Stimulated activated CD8-positive, alpha-beta memory T cell treated with anti-CD3 and anti-CD28 coated beads, Interleukin-2, amount 100 ng/mL, for 48 hours (primary cell): ENCODE measurements around the gene GPR143.
A peak's percentile ranks its signal among the peaks of the same experiment; 100 is the strongest.
"Not testable (repeated sequence)": the region's sequence is repeated elsewhere in the genome, so short reads cannot be mapped to it uniquely, and the experiment has no call there.

Experiments used
- DNase-seq, 2 donors: peaks; one replicate each; pipeline ENCODE4 v3.0.0-alpha.2; 2020; ENCODE audit warnings: low read depth in 2 of 2

Gene GPR143

GRCh38 chrX:9768321-9768839 lies 2.7 kb upstream of the GPR143 start:
- DNase-seq, result not testable (repeated sequence)

DNA sequence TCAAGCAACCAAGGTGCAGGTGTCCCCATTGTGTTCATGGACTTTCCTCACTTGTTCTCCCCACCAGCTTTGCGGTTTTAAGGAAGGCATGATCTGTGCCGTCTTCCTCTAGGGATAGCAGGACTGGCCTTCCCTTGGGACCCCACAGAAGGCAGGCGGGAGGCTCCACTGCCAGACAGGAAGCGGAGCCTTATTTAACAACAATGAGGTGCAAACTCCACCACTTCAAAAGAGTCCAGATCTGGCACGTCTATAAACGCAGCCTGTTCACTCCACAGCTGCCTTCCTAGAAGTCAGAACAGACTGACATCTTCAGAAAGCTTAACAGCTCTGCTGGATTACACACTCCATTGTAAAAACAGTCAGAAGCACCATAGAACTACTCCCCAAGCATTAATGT lies 1.7 kb upstream of the GPR143 start:
- no peak for DNase-seq

DNA sequence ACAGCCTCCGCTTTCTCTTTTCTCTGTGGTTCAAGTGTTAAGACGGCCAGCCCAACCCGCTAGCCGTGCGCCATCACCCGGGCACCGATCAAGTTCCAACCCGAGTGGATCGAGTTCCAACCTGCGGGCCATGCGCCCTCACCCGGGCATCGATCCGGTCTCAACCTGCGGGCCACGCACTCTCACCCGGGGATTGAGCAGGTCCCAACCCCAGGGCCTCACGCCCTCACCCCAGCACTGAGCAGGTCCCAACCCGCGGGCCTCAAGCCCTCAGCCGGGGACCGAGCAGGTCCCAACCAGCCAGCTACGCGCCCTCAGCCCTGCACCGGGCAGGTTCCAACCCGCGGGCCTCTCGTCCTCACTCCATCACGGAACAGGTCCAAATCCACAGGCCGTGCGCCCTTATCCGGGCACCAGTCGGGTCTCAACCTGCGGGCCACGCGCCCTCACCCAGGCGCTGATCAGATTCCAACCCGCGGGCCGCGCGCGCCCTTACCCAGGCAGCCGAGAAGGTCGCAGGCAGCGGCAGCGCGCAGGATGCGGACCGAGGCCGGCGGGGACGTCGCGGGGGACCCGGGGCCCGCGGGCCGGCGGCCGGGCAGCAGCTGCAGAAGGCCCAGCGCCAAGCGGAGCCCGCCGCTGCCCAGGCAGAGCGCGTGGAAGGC lies 443 bp downstream of the GPR143 start:
- no peak for DNase-seq

- no peak for DNase-seq
Observed at GRCh38 chrX:9759337-9759736, 6.3 kb downstream of the GPR143 start.

GRCh38 chrX:9758021-9758638 lies 7.5 kb downstream of the GPR143 start:
- DNase-seq, result no peak

GRCh38 chrX:9757366-9757765 lies 8.3 kb downstream of the GPR143 start:
- no peak for DNase-seq

GRCh38 chrX:9749146-9749692 lies 16.4 kb downstream of the GPR143 start:
- no peak for DNase-seq

DNA sequence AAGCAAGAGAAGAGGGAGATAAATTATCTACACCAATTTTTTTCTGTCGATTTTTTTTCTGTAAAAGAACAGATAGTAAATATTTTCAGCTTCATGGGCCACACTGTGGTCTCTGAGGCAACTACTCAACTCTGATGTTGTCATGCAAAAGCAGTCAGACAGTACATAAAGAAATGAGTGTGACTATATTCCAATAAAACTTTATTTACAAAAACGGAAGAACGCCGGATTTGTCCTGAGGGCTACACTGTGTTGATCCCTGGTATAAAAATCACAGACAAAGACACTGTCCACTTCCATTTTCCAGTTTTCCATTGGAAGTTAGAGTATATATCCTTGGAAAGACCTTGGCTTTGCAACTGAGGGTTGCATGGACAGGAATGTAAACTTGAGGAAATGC lies 18.0 kb downstream of the GPR143 start:
- DNase-seq, result no peak

DNA sequence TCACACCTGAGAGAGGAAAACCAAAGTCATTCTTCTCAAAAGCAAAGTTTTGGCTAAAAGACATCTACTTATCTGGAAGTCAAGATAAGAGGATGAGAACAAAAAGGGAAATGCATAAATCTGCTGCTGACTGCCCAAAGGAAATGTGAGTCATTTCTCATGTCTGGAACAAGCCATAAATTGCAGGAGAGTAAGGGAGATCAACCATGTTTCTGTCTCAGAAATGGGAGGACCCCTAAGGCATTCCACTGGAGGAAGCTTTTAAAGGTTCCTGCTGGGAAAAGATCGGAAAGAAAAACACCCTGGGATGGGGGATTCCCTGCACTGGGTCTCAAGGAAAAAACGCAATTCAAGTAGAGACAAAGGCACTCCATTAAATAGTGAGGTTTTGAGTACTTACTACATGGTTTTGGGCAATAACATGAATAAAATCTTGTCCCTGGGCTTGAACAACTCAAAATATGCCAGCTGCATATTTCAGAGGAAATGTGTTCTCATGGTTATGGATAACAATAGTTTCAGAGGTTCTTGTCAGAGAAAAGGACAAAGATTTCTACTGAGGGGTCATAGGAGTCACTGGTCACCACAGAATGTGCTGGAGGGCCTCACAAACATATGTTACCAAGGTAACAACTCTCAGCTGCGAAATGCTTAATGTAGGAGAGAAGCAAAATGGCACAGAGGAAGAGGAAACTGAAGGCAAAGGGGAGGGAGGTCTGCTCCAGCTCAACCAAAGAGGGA lies 19.3 kb downstream of the GPR143 start:
- DNase-seq, result no peak

GRCh38 chrX:9745417-9746115 lies 20.1 kb downstream of the GPR143 start:
- DNase-seq, result no peak

DNA sequence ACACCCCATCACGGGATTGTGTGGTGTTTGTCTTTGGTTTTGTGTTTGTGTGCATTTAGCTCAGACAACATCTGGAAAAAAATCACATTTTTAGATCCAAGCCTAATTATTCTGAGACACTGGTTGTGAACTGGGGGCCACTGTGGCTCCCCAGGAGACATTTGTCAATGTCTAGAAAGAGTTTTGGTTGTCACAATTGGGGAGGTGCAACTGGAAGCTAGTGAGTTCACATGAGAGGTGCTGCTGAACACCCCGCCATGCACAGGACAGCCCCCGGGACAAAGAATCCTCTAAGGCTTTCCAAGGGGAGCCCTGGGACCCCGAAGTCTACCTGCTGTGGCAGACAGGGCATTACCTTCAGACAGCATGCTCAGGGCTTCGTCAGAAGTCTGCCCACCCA lies 26.5 kb downstream of the GPR143 start:
- DNase-seq, result no peak

DNA sequence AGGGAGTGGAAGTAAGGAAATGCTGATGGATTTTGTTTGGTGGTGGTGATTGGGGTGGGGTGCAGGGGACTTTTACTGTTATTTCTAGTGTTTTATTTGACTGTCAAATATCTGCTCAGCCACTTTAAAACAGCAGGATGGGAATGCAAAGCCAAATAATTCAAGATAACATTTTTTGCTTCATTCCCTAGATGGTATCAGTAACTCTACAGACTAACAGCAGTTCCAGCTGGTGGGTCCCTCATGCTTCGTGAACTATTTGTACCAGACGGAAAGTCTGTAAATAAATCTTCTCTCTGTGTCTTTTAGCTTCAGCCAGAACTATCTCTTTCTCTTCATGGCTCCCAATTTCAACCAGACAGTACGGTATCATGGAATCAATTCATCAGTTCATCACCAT lies 27.5 kb downstream of the GPR143 start:
- no peak for DNase-seq

DNA sequence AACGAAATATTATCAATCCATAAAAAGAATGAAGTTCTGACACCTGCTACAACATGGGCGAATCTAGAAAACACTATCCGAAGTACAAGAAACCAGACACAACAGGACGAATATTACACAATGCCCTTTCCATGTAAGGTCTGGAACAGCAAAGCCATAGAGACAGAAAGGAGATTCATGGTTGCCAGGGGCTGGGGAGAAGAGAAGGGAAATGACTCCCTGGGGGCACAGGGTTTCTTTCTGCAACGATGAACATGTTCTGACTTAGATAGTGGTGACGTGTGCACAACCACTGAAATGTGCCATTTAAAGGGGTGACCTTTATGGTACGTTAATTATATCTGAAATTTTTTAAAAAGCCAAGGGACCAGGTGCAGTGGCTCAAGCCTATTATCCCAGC lies 28.3 kb downstream of the GPR143 start:
- DNase-seq, result no peak

DNA sequence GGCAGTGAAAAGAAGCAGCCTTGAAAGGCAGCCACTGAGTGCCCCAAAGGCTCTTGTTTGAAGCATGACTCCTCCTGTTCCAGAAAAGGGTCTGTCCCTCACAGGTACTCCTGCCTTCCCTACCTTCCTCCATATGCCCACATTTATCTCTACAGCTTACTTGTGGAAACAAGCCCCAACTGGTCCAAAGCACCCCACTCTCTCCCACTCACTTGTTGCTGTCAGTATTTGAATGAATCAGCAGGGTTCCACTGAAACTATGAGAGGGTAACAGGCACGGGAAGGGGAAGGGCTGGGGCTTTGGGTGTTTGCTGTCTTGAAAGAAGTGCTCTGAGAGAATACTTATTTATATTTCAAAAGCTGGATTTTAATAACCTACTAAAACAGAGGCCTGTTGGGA lies 34.9 kb downstream of the GPR143 start:
- DNase-seq, result no peak

DNA sequence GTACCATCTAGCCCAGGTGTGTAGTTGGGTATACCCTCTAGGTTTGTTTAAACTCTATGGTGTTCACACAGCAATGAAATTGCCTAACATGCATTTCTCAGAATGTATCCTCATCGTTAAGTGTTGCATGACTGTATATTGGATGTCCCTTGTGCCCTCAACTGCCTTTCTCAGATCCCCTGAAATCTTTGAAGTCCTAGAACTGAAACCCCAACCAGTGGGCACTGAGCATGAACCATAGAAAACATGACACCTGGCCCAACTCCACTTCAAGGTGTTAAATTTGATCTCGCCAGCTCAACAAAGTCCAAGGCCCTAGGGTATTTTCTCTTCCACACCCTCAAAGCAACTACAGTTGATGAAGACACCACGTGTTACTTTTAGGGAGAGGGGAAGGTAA lies 35.6 kb downstream of the GPR143 start:
- no peak for DNase-seq

DNA sequence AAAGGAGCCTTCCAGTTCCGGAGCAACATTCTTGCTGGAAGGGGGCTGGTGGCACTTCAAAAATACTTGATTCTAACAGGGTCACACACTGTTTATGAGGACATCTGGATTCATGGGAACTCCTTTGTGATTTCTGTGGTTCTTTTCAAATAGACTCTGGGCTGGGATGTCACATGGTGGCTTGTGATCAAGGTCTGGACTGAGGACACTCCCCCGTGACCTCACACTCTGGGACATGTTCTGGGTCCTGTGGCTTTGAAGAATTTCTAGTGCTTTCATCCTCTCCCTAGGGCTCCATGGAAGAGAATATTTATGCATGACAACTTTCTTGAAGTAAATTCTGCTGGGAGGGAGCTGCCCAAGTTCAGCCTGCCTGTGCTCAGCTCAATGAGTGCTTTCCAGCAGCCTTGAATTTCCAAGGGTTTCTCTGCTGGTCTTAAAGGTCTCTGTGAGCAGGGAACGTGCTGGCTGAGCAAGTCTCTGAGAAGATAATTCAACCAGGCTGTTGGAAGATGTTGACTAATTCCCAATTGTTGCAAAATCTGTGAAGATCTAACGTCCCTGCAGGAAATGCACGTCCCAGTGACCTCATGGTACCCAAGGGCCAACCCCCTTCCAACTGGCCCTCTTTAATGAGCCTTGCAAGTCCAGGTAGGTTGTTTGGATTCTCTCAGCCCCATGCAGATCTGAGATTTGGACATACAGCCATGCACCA lies 36.3 kb downstream of the GPR143 start:
- DNase-seq, result no peak

DNA sequence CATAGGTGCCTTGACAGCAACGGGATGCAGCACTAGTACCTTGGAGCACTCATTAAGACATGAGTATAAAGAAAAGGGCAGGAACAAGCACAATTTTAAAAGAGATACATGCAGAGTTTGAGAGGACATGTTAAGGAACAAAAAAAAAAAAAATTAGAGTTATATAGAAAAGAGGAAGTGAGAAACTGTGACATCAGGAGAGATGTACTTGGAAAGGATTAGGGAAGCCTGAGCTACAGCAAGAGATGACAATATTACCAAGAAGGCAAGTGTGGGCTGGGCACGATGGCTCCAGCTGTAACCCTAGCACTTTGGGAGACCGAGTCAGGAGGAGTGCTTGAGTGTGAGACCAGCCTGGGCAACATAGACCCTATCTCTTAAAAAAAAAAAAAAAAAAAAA lies 37.4 kb downstream of the GPR143 start:
- DNase-seq, result no peak

DNA sequence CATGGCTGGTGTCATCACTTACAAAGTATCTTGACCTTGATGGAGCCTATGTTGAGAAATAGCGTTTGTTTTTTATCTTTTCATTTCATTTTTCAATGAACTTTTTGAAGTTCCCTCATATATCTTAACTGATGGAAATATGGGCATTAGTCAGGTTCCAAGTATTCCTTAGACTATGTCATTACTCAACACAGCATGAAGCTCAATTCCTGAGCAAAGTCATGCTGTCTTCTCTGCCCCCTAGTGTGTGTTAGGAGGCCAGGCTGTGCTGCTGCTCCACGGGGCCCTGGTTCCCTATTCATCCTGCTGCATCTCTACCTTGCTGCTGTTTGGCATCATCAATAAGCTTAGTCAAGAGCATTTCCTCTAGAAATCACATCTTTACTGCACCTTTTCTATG lies 40.9 kb downstream of the GPR143 start:
- no peak for DNase-seq

GRCh38 chrX:9717376-9717775 lies 48.3 kb downstream of the GPR143 start:
- no peak for DNase-seq

GRCh38 chrX:9710332-9710731 lies 55.3 kb downstream of the GPR143 start:
- DNase-seq, result no peak

- DNase-seq, result peak; percentile 58 to 62
Observed at GRCh38 chrX:9708923-9709553, 56.6 kb downstream of the GPR143 start.
